Transverse colon (tissue), 4 donors: ENCODE measurements around the gene MAST4. TPM values are rescaled to one million over a fixed set of nuclear protein-coding genes. Genes with fewer than 3 reads are reported as not detected.
"Not testable (repeated sequence)": the region's sequence is repeated elsewhere in the genome, so short reads cannot be mapped to it uniquely, and the experiment has no call there.

Source experiments
- DNase-seq: peaks from one replicate; pipeline ENCODE4 v3.0.0-alpha.2; 2019
- H3K27ac ChIP-seq, 4 donors: fragments of 200-600 bp; sonication (generic); 2 replicates each; pipeline ENCODE4 v1.5.1; 2016 to 2018; ENCODE audit warnings: inconsistent platforms in 4 of 4
- H3K27me3 ChIP-seq: fragments of 200-600 bp; sonication (generic); 2 replicates; pipeline ENCODE4 v1.5.1; 2017; ENCODE audit warnings: inconsistent platforms
- H3K36me3 ChIP-seq, 4 donors: fragments of 200-600 bp; sonication (generic); 2 replicates each; pipeline ENCODE4 v1.5.1; 2017 to 2019; ENCODE audit warnings: inconsistent platforms in 4 of 4
- H3K4me1 ChIP-seq, 4 donors: fragments of 200-600 bp; sonication (generic); 2 replicates each; pipeline ENCODE4 v1.5.1; 2017 to 2020; ENCODE audit warnings: inconsistent platforms in 4 of 4
- H3K4me3 ChIP-seq, 4 donors: fragments of 200-600 bp; sonication (generic); 1 replicate in 1 of 4; 2 replicates in 3 of 4; pipeline versions ENCODE4 v1.5.1 to v1.6.1; 2017 to 2019; ENCODE audit warnings: inconsistent platforms in 4 of 4
- H3K9me3 ChIP-seq, 2 donors: fragments of 200-600 bp; sonication (generic); 2 replicates each; pipeline ENCODE4 v1.5.1; 2017 to 2019; ENCODE audit warnings: inconsistent platforms in 2 of 2
- EP300 ChIP-seq: sonication (generic); formaldehyde crosslinking; IDR thresholded peaks from one replicate; pipeline ENCODE4 v1.6.1; 2017; ENCODE audit warnings: antibody characterized with exemption, low read depth
- POLR2A ChIP-seq: fragments of 450-650 bp; IDR thresholded peaks from one replicate; pipeline ENCODE4 v1.6.1; 2016; ENCODE audit warnings: antibody characterized with exemption, mild to moderate bottlenecking, moderate library complexity
- POLR2AphosphoS5 ChIP-seq, 3 donors: sonication (generic); formaldehyde crosslinking; IDR thresholded peaks; one replicate each; pipeline ENCODE4 v1.6.1; 2016; ENCODE audit warnings: antibody characterized with exemption in 3 of 3
- WGBS, 2 donors: methylation state at CpG; one replicate each; pipeline ENCODE4 v1.1.5; 2018; ENCODE audit warnings: low coverage in 1 of 2; 5-methylcytosine and 5-hydroxymethylcytosine counted together
- in situ Hi-C, 4 donors: fragments of 200-750 bp; cut with MboI; loops; one replicate each; pipeline versions ENCODE4 v1.15.0 to v1.15.1; 2017; ENCODE audit warnings: low sequenced_read_pairs in 3 of 4, low pct_ligation_motif_present in 1 of 4, low pct_unique_long_range_greater_than_20kb in 1 of 4
- intact Hi-C: fragments of 100-400 bp; cut with DNase I; formaldehyde crosslinking; loops from one replicate; pipeline ENCODE4 v1.15.1; 2023; ENCODE audit warnings: low total_unique reads
- total RNA-seq, 4 donors: library from RNA; depleted of rRNA; stranded (reverse); fragments of >200 nt; gene quantifications; one replicate each; pipeline ENCODE4 v1.1.0, GENCODE V29; 2016
- TF ChIP-seq, protein P1 (sequence below), 5 experiments: fragments of 200-600 bp in 3 of 5; fragments of 450-650 bp in 2 of 5; sonication (generic) in 3 of 5; IDR thresholded peaks; 1 replicate in 2 of 5; 2 replicates in 3 of 5; pipeline ENCODE4 v1.5.1; 2016 to 2017; ENCODE audit warnings: antibody characterized with exemption in 5 of 5, inconsistent platforms in 3 of 5, mild to moderate bottlenecking in 2 of 5, moderate library complexity in 1 of 5

The MAST4 gene
- total RNA-seq, 4 donors from 2014 or later = 20.3 to 46.8 (median 35.4) TPM

GRCh38 chr5:67118050-67118620, 521.9 kb downstream of the MAST4 start:
- WGBS, 2 donors = 89 to 100% methylated on average over 1 to 4 of the region's 4 CpGs
- H3K9me3 ChIP-seq = no peaks in the 10 kb centered on the region
- no peaks in the 10 kb centered on the region for H3K27me3 ChIP-seq
- intact Hi-C loops = no loop called here
- no peaks in the 10 kb centered on the region for H3K4me1 ChIP-seq
- no peak overlapping the region for H3K4me3 ChIP-seq
- in situ Hi-C loops = no loop called here
- TF ChIP-seq EP300 = no peak
- no peak for TF ChIP-seq POLR2A
- TF ChIP-seq, protein P1, sequence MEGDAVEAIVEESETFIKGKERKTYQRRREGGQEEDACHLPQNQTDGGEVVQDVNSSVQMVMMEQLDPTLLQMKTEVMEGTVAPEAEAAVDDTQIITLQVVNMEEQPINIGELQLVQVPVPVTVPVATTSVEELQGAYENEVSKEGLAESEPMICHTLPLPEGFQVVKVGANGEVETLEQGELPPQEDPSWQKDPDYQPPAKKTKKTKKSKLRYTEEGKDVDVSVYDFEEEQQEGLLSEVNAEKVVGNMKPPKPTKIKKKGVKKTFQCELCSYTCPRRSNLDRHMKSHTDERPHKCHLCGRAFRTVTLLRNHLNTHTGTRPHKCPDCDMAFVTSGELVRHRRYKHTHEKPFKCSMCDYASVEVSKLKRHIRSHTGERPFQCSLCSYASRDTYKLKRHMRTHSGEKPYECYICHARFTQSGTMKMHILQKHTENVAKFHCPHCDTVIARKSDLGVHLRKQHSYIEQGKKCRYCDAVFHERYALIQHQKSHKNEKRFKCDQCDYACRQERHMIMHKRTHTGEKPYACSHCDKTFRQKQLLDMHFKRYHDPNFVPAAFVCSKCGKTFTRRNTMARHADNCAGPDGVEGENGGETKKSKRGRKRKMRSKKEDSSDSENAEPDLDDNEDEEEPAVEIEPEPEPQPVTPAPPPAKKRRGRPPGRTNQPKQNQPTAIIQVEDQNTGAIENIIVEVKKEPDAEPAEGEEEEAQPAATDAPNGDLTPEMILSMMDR (IDR thresholded peaks at IDR 0.05) = no peak
- no peak for TF ChIP-seq POLR2AphosphoS5 (IDR thresholded peaks at IDR 0.05)
- no peak for DNase-seq
- no peak overlapping the region for H3K27ac ChIP-seq
- peaks cover 0 to 1% (median 0%) of the 10 kb centered on the region in 4 donors for H3K36me3 ChIP-seq

DNA sequence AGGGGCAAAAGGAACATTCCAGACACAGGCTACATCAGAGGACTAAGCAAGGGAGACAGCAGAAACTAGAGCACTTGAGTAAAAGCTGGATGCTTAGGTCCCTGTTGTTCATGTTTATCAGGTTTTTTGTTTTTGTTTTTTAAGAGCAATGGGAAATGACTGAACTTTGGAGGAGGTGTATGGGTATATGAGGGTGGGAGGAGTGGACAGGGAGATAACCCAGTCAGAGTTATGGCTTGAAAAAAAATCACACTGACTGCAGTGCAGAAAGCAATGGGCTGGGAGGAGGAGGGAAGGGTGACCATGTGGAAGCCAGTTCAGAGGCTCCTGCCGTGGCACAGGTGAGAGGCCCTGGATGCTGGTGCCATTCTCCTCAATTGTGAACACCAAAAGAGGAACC, 522.8 kb downstream of the MAST4 start:
- H3K4me1 ChIP-seq = no peaks in the 10 kb centered on the region
- H3K27ac ChIP-seq = no peak overlapping the region
- in situ Hi-C loops (no loop called here), intact Hi-C loops (no loop called here)
- peaks cover 0 to 8% (median 0%) of the 10 kb centered on the region in 4 donors for H3K36me3 ChIP-seq
- H3K27me3 ChIP-seq = no peaks in the 10 kb centered on the region
- no peak for TF ChIP-seq POLR2AphosphoS5 (IDR thresholded peaks at IDR 0.05)
- TF ChIP-seq EP300 = no peak
- no peak for TF ChIP-seq POLR2A
- H3K9me3 ChIP-seq = no peaks in the 10 kb centered on the region
- WGBS, 2 donors = 86 to 100% methylated on average over 1 of the region's 1 CpG
- no peak for DNase-seq
- no peak overlapping the region for H3K4me3 ChIP-seq

GRCh38 chr5:67120032-67120431, 523.8 kb downstream of the MAST4 start:
- no peak for TF ChIP-seq POLR2A
- TF ChIP-seq EP300 = no peak
- no peak for TF ChIP-seq POLR2AphosphoS5 (IDR thresholded peaks at IDR 0.05)
- TF ChIP-seq, protein P1 (IDR thresholded peaks at IDR 0.05) = no peak
- in situ Hi-C loops (no loop called here), intact Hi-C loops (no loop called here)
- Histone ChIP-seq H3K4me1 (no peaks in the 10 kb centered on the region), H3K9me3 (no peaks in the 10 kb centered on the region), H3K27me3 (no peaks in the 10 kb centered on the region), H3K36me3 (peaks cover 0 to 8% (median 0%) of the 10 kb centered on the region in 4 donors), H3K4me3 (no peak overlapping the region), H3K27ac (no peak overlapping the region)
- no peak for DNase-seq

GRCh38 chr5:67123819-67124218, 527.6 kb downstream of the MAST4 start:
- WGBS, 2 donors = 96 to 100% methylated on average over 2 to 7 of the region's 7 CpGs
- DNase-seq = no peak
- Histone ChIP-seq H3K9me3 (no peaks in the 10 kb centered on the region), H3K4me1 (no peaks in the 10 kb centered on the region), H3K27ac (no peak overlapping the region), H3K27me3 (no peaks in the 10 kb centered on the region), H3K4me3 (no peak overlapping the region), H3K36me3 (peaks cover 0 to 8% (median under 1%) of the 10 kb centered on the region in 4 donors)
- in situ Hi-C loops (no loop called here), intact Hi-C loops (no loop called here)
- TF ChIP-seq EP300 (no peak), POLR2AphosphoS5 (IDR thresholded peaks at IDR 0.05) (no peak), POLR2A (no peak)
- TF ChIP-seq, protein P1 (IDR thresholded peaks at IDR 0.05) = no peak

GRCh38 chr5:67124556-67124955, 528.4 kb downstream of the MAST4 start:
- Histone ChIP-seq H3K4me1 (no peaks in the 10 kb centered on the region), H3K27me3 (no peaks in the 10 kb centered on the region), H3K27ac (no peak overlapping the region), H3K36me3 (peaks cover 0 to 8% (median under 1%) of the 10 kb centered on the region in 4 donors), H3K9me3 (no peaks in the 10 kb centered on the region), H3K4me3 (no peak overlapping the region)
- 89 to 90% methylated on average over 4 of the region's 4 CpGs for WGBS, 2 donors
- TF ChIP-seq POLR2AphosphoS5 (IDR thresholded peaks at IDR 0.05) = no peak
- TF ChIP-seq, protein P1 (IDR thresholded peaks at IDR 0.05) = no peak
- TF ChIP-seq EP300 = no peak
- TF ChIP-seq POLR2A = no peak
- in situ Hi-C loops (no loop called here), intact Hi-C loops (no loop called here)
- no peak for DNase-seq

DNA sequence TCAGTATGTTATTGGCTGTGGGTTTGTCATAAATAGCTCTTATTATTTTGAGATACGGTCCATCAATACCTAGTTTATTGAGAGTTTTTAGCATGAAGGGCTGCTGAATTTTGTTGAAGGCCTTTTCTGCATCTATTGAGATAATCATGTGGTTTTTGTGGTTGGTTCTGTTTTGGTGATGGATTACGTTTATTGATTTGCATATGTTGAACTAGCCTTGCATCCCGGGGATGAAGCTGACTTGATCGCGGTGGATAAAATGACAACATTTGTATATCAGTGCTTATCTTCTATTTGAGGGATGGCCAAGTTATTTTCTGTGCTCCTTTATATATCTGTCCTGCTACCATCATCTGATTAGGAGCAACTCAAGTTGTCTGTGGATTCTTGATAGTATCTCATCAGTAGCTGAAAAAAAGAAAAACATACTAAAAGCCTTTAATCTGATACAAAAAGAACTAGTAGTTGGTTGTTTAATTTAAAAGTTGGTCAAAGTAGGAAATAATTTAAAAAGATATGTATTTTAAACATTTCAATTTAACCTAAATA, 531.2 kb downstream of the MAST4 start:
- H3K27ac ChIP-seq, intact Hi-C loops, H3K36me3 ChIP-seq, H3K4me1 ChIP-seq, DNase-seq, H3K4me3 ChIP-seq, in situ Hi-C loops, H3K27me3 ChIP-seq, H3K9me3 ChIP-seq: not testable (repeated sequence)
- 81 to 85% methylated on average over 4 to 5 of the region's 5 CpGs for WGBS, 2 donors
